Measurements from ENCODE around the gene TAB2. TPM values are rescaled to one million over a fixed set of nuclear protein-coding genes. Genes with fewer than 3 reads are reported as not detected.

TAB2 gene
- total RNA-seq, result 43.4 TPM

GRCh38 chr6:149317644-149318571 lies at the start of gene TAB2:
Gene TAB2 (plus strand): TSS chr6:149317712. CDS start chr6:149369998, 52,286 bp downstream.
- peak; percentile 55 for DNase-seq

GRCh38 chr6:149268146-149268545 lies 49.4 kb upstream of the TAB2 start:
- no peak for DNase-seq

GRCh38 chr6:149268768-149269167 lies 48.7 kb upstream of the TAB2 start:
- DNase-seq, result no peak

GRCh38 chr6:149270616-149271015 lies 46.9 kb upstream of the TAB2 start:
- no peak for DNase-seq

GRCh38 chr6:149271348-149272340 lies 45.9 kb upstream of the TAB2 start:
- no peak for DNase-seq

GRCh38 chr6:149273318-149273717 lies 44.2 kb upstream of the TAB2 start:
- no peak for DNase-seq

GRCh38 chr6:149275621-149276020 lies 41.9 kb upstream of the TAB2 start:
- no peak for DNase-seq

- no peak for DNase-seq
These were observed 39.9 kb upstream of the TAB2 start for GRCh38 chr6:149277621-149278020.

GRCh38 chr6:149278997-149279396 lies 38.5 kb upstream of the TAB2 start:
- DNase-seq, result no peak

- no peak for DNase-seq
These were observed 32.6 kb upstream of the TAB2 start for GRCh38 chr6:149284904-149285303.

GRCh38 chr6:149285626-149286025 lies 31.9 kb upstream of the TAB2 start:
- no peak for DNase-seq

- no peak for DNase-seq
These were observed 30.6 kb upstream of the TAB2 start for GRCh38 chr6:149286905-149287304.

- DNase-seq, result no peak
These were observed 28.2 kb upstream of the TAB2 start for GRCh38 chr6:149289192-149289781.

GRCh38 chr6:149289966-149290365 lies 27.5 kb upstream of the TAB2 start:
- DNase-seq, result no peak

- no peak for DNase-seq
These were observed 24.3 kb upstream of the TAB2 start for GRCh38 chr6:149293244-149293643.

- no peak for DNase-seq
These were observed 16.9 kb upstream of the TAB2 start for GRCh38 chr6:149300563-149300962.

- no peak for DNase-seq
These were observed 14.8 kb upstream of the TAB2 start for GRCh38 chr6:149302723-149303122.

GRCh38 chr6:149303468-149303867 lies 14.0 kb upstream of the TAB2 start:
- no peak for DNase-seq

- no peak for DNase-seq
These were observed 12.1 kb upstream of the TAB2 start for GRCh38 chr6:149305372-149305771.

GRCh38 chr6:149306967-149307366 lies 10.5 kb upstream of the TAB2 start:
- no peak for DNase-seq

GRCh38 chr6:149311293-149311692 lies 6.2 kb upstream of the TAB2 start:
- DNase-seq, result no peak

GRCh38 chr6:149311766-149312165 lies 5.7 kb upstream of the TAB2 start:
- no peak for DNase-seq

- no peak for DNase-seq
These were observed 4.4 kb upstream of the TAB2 start for GRCh38 chr6:149313070-149313469.

All from occipital lobe (tissue), 2 donors.